T-helper 2 cell (primary cell): ENCODE data around the gene PDE4D.

Experiments
- DNase-seq, 5 experiments: peaks; one replicate each; pipeline versions ENCODE4 v3.0.0 to v3.0.0-alpha.2; 2012 to 2022

Gene PDE4D

GRCh38 chr5:58938563-58939424 is 954.7 kb downstream of the PDE4D start:
- peak in 1 of 5 experiments; percentile 40 for DNase-seq

GRCh38 chr5:58937031-58937681 is 956.4 kb downstream of the PDE4D start:
- no peak for DNase-seq

- no peak for DNase-seq
Measured at GRCh38 chr5:58934629-58935097, 958.9 kb downstream of the PDE4D start.

- DNase-seq: peak in 3 of 5 experiments; percentile 23 to 84 (median 28)
Measured at GRCh38 chr5:58933891-58934628, 959.5 kb downstream of the PDE4D start.

- DNase-seq: no peak
Measured at GRCh38 chr5:58932057-58932612, 961.4 kb downstream of the PDE4D start.

- DNase-seq: no peak
Measured at GRCh38 chr5:58930520-58930919, 963.0 kb downstream of the PDE4D start.

- DNase-seq: no peak
Measured at GRCh38 chr5:58929726-58930125, 963.8 kb downstream of the PDE4D start.

GRCh38 chr5:58927938-58928337 is 965.6 kb downstream of the PDE4D start:
- no peak for DNase-seq

GRCh38 chr5:58927181-58927580 is 966.3 kb downstream of the PDE4D start:
- DNase-seq: no peak

GRCh38 chr5:58926541-58926935 is 967.0 kb downstream of the PDE4D start:
- no peak for DNase-seq

- peak in 1 of 5 experiments; percentile 20 for DNase-seq
Measured at GRCh38 chr5:58925627-58926540, 967.6 kb downstream of the PDE4D start.

- no peak for DNase-seq
Measured at GRCh38 chr5:58924306-58924705, 969.2 kb downstream of the PDE4D start.

GRCh38 chr5:58923355-58923754 is 970.2 kb downstream of the PDE4D start:
- DNase-seq: no peak

GRCh38 chr5:58922461-58923171 is 970.9 kb downstream of the PDE4D start:
- no peak for DNase-seq

- peak in 1 of 5 experiments; percentile 33 for DNase-seq
Measured at GRCh38 chr5:58921159-58921558, 972.4 kb downstream of the PDE4D start.

GRCh38 chr5:58919833-58920232 is 973.7 kb downstream of the PDE4D start:
- DNase-seq: no peak
